Cardiac muscle cell (in vitro differentiated cells and primary cell): ENCODE data around the gene POLR1E. TPM values are rescaled to one million over a fixed set of nuclear protein-coding genes. Genes with fewer than 3 reads are reported as not detected.

Experiments
- DNase-seq, 2 donors: peaks; one replicate each; pipeline versions ENCODE4 v3.0.0 to v3.0.0-alpha.2; 2010 to 2017; ENCODE audit warnings: low read depth in 1 of 2, low spot score in 1 of 2
- H3K27ac ChIP-seq: fragments of 200-600 bp; sonication (generic); 2 replicates; pipeline ENCODE4 v1.5.1; 2016
- H3K27me3 ChIP-seq: fragments of 200-600 bp; sonication (generic); 2 replicates; pipeline ENCODE4 v1.6.0; 2016; ENCODE audit warnings: control low read depth
- H3K36me3 ChIP-seq: fragments of 200-600 bp; sonication (generic); 2 replicates; pipeline ENCODE4 v1.5.1; 2016; ENCODE audit warnings: control low read depth
- H3K4me1 ChIP-seq: fragments of 200-600 bp; sonication (generic); 2 replicates; pipeline ENCODE4 v1.8.1; 2017; ENCODE audit warnings: low read depth, mild to moderate bottlenecking, mixed run types
- H3K4me3 ChIP-seq: fragments of 200-600 bp; sonication (generic); 2 replicates; pipeline ENCODE4 v1.5.1; 2016; ENCODE audit warnings: mild to moderate bottlenecking
- H3K9me3 ChIP-seq: fragments of 200-600 bp; sonication (generic); 2 replicates; pipeline ENCODE4 v1.5.1; 2017; ENCODE audit warnings: low read depth, mild to moderate bottlenecking, control low read depth
- CTCF ChIP-seq: IDR thresholded peaks from 2 replicates; pipeline ENCODE4 v1.5.1; 2012; ENCODE audit warnings: low read depth, mild to moderate bottlenecking, low read length
- polyA plus RNA-seq: library from polyadenylated mRNA; unstranded; fragments of >200 nt; fragmentation: Nextera tagmentation; extraction: Ambion mirVana; gene quantifications from 2 replicates; pipeline ENCODE4 v1.2.1, GENCODE V29; 2016
- total RNA-seq: library from RNA; depleted of rRNA; stranded (reverse); fragments of >200 nt; gene quantifications from 2 replicates; pipeline ENCODE4 v1.2.3, GENCODE V29; 2016

The POLR1E gene
- total and polyA plus RNA-seq, 2 experiments from 2014 or later: 7.6 to 18.2 TPM

GRCh38 chr9:37521111-37521510, 35.4 kb downstream of the POLR1E start:
- no peak for TF ChIP-seq CTCF
- no peak for DNase-seq
- no peak overlapping the region for H3K27ac ChIP-seq
- H3K4me1 ChIP-seq: no peaks in the 10 kb centered on the region
- no peaks in the 10 kb centered on the region for H3K9me3 ChIP-seq
- peaks cover 34% of the 10 kb centered on the region for H3K36me3 ChIP-seq
- no peak overlapping the region for H3K4me3 ChIP-seq
- H3K27me3 ChIP-seq: no peaks in the 10 kb centered on the region

- no peaks in the 10 kb centered on the region for H3K27me3 ChIP-seq
- TF ChIP-seq CTCF: no peak
- no peaks in the 10 kb centered on the region for H3K9me3 ChIP-seq
- H3K36me3 ChIP-seq: peaks cover 36% of the 10 kb centered on the region
- H3K4me3 ChIP-seq: no peak overlapping the region
- H3K27ac ChIP-seq: no peak overlapping the region
- no peaks in the 10 kb centered on the region for H3K4me1 ChIP-seq
- DNase-seq: no peak
Observed at GRCh38 chr9:37522971-37523370, 37.2 kb downstream of the POLR1E start.

GRCh38 chr9:37523916-37524315, 38.2 kb downstream of the POLR1E start:
- Histone ChIP-seq H3K4me3 (no peak overlapping the region), H3K27me3 (no peaks in the 10 kb centered on the region), H3K4me1 (no peaks in the 10 kb centered on the region), H3K27ac (no peak overlapping the region), H3K36me3 (peaks cover 36% of the 10 kb centered on the region), H3K9me3 (no peaks in the 10 kb centered on the region)
- TF ChIP-seq CTCF: no peak
- DNase-seq: no peak

GRCh38 chr9:37528652-37529471, 43.1 kb downstream of the POLR1E start:
- peaks cover 43% of the 10 kb centered on the region for H3K36me3 ChIP-seq
- no peaks in the 10 kb centered on the region for H3K4me1 ChIP-seq
- H3K27ac ChIP-seq: no peak overlapping the region
- no peak for DNase-seq
- no peak for TF ChIP-seq CTCF
- no peaks in the 10 kb centered on the region for H3K9me3 ChIP-seq
- H3K4me3 ChIP-seq: no peak overlapping the region
- no peaks in the 10 kb centered on the region for H3K27me3 ChIP-seq

GRCh38 chr9:37531699-37532098, 46.0 kb downstream of the POLR1E start:
- Histone ChIP-seq H3K27ac (no peak overlapping the region), H3K4me1 (no peaks in the 10 kb centered on the region)
- no peak for TF ChIP-seq CTCF

More at GRCh38 chr9:37531699-37532098, 46.0 kb downstream of the POLR1E start:
- Histone ChIP-seq H3K9me3 (no peaks in the 10 kb centered on the region), H3K27me3 (no peaks in the 10 kb centered on the region), H3K36me3 (peaks cover 27% of the 10 kb centered on the region), H3K4me3 (no peak overlapping the region)
- DNase-seq: no peak
